ENCODE data around the gene TBX1. TPM values are rescaled to one million over a fixed set of nuclear protein-coding genes. Genes with fewer than 3 reads are reported as not detected.

Gene TBX1
- polyA plus RNA-seq, 1 donor from 2014 or later: not detected

DNA sequence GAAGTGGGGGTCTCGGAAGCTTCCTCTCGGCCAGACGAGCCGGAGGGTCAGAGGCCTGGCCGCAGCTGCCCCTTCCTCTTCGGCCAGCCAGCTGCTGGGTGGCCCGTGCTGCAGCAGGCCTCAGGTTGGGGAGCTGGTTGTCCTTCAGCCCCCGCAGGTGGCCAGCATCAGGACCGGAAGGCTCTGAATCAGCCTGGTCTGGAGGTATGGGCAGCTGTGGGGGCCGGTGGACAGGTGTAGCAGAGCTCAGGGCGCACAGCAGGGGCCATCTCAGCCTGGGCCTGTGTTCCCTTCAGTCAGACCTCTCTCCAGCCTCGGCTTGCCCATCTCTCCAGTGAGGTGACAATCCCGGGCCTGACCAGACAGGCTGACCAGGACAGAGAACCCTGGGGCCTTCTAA is 13.9 kb upstream of the TBX1 start:
- TF ChIP-seq RAD21 (conservative IDR thresholded peaks at IDR 0.05): no peak
- no peak for TF ChIP-seq MXI1 (conservative IDR thresholded peaks at IDR 0.05; ENCODE audit: poor library complexity, severe bottlenecking)
- TF ChIP-seq EP300 (conservative IDR thresholded peaks at IDR 0.05; ENCODE audit: poor library complexity, severe bottlenecking): no peak
- no peak overlapping the region for H3K27ac ChIP-seq (ENCODE audit: low read length)
- peaks cover 2% of the 10 kb centered on the region for H3K27me3 ChIP-seq (ENCODE audit: insufficient read depth, low read depth, low read length)
- H3K79me2 ChIP-seq (replicated peaks; ENCODE audit: insufficient read depth, low read length): no peaks in the 10 kb centered on the region
- H3K9ac ChIP-seq (ENCODE audit: low read length): no peak overlapping the region
- H3K9me3 ChIP-seq (ENCODE audit: low read length): no peaks in the 10 kb centered on the region
- no peaks in the 10 kb centered on the region for H3K36me3 ChIP-seq (ENCODE audit: insufficient read depth, low read length)
- H3K4me2 ChIP-seq (ENCODE audit: low read length): no peak overlapping the region
- H2AFZ ChIP-seq (ENCODE audit: low read depth, low read length): no peak overlapping the region
- no peak overlapping the region for H3K4me3 ChIP-seq (ENCODE audit: low read length)
- H4K20me1 ChIP-seq (ENCODE audit: insufficient read depth): no peaks in the 10 kb centered on the region
- H3K9me2 ChIP-seq (ENCODE audit: insufficient read depth, low read length): no peaks in the 10 kb centered on the region
- H3F3A ChIP-seq (ENCODE audit: insufficient read depth, low read length, poor library complexity, severe bottlenecking): no peaks in the 10 kb centered on the region

GRCh38 chr22:19747551-19747950 is 13.0 kb upstream of the TBX1 start:
- Histone ChIP-seq H3K4me3 (ENCODE audit: low read length) (no peak overlapping the region), H3K9me2 (ENCODE audit: insufficient read depth, low read length) (no peaks in the 10 kb centered on the region), H3K79me2 (replicated peaks; ENCODE audit: insufficient read depth, low read length) (no peaks in the 10 kb centered on the region), H3K27me3 (ENCODE audit: insufficient read depth, low read depth, low read length) (peaks cover 10% of the 10 kb centered on the region), H4K20me1 (ENCODE audit: insufficient read depth) (no peaks in the 10 kb centered on the region), H2AFZ (ENCODE audit: low read depth, low read length) (no peak overlapping the region), H3K4me2 (ENCODE audit: low read length) (no peak overlapping the region), H3K9ac (ENCODE audit: low read length) (no peak overlapping the region), H3K9me3 (ENCODE audit: low read length) (no peaks in the 10 kb centered on the region), H3K27ac (ENCODE audit: low read length) (no peak overlapping the region), H3F3A (ENCODE audit: insufficient read depth, low read length, poor library complexity, severe bottlenecking) (no peaks in the 10 kb centered on the region), H3K36me3 (ENCODE audit: insufficient read depth, low read length) (no peaks in the 10 kb centered on the region)
- TF ChIP-seq POLR2AphosphoS5 (IDR thresholded peaks at IDR 0.05) (no peak), TAF1 (IDR thresholded peaks at IDR 0.05; ENCODE audit: low read depth) (no peak), REST (IDR thresholded peaks at IDR 0.05; ENCODE audit: borderline replicate concordance) (no peak), EP300 (conservative IDR thresholded peaks at IDR 0.05; ENCODE audit: poor library complexity, severe bottlenecking) (no peak), SMC3 (conservative IDR thresholded peaks at IDR 0.05; ENCODE audit: poor library complexity) (no peak), EZH2 (IDR thresholded peaks at IDR 0.05; ENCODE audit: borderline replicate concordance, insufficient read depth, low read length, poor library complexity, severe bottlenecking) (no peak), RAD21 (conservative IDR thresholded peaks at IDR 0.05) (no peak), MXI1 (conservative IDR thresholded peaks at IDR 0.05; ENCODE audit: poor library complexity, severe bottlenecking) (no peak), CTCF (IDR thresholded peaks at IDR 0.05; ENCODE audit: poor library complexity, severe bottlenecking) (no peak)

DNA sequence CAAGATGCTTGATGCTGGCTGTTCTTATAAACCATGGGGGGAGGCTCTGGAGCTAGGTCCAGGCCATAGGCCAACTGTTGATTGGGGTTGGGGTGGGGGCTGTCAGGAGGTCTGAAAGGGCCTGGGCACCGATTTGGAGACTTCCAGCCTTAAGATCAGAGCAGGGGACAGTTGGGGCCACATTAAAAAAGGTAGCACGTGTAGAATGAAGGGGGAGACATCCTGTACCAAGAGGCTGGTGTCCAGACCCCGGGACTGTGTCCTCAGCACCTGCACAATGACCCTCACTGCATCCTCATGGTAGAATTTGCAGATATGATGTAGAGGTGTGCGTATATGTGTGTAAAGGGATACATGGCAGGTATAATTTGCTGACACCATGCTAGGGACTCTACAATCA is 12.4 kb upstream of the TBX1 start:
- H3K9me2 ChIP-seq (ENCODE audit: insufficient read depth, low read length): no peaks in the 10 kb centered on the region
- no peak overlapping the region for H2AFZ ChIP-seq (ENCODE audit: low read depth, low read length)
- H3K79me2 ChIP-seq (replicated peaks; ENCODE audit: insufficient read depth, low read length): no peaks in the 10 kb centered on the region
- no peaks in the 10 kb centered on the region for H3F3A ChIP-seq (ENCODE audit: insufficient read depth, low read length, poor library complexity, severe bottlenecking)
- no peak overlapping the region for H3K4me2 ChIP-seq (ENCODE audit: low read length)
- no peaks in the 10 kb centered on the region for H3K36me3 ChIP-seq (ENCODE audit: insufficient read depth, low read length)
- H3K27me3 ChIP-seq (ENCODE audit: insufficient read depth, low read depth, low read length): peaks cover 16% of the 10 kb centered on the region
- H3K4me3 ChIP-seq (ENCODE audit: low read length): no peak overlapping the region
- H4K20me1 ChIP-seq (ENCODE audit: insufficient read depth): no peaks in the 10 kb centered on the region
- no peak overlapping the region for H3K9ac ChIP-seq (ENCODE audit: low read length)
- no peak overlapping the region for H3K27ac ChIP-seq (ENCODE audit: low read length)
- TF ChIP-seq EZH2 (IDR thresholded peaks at IDR 0.05; ENCODE audit: borderline replicate concordance, insufficient read depth, low read length, poor library complexity, severe bottlenecking) (no peak), SMC3 (conservative IDR thresholded peaks at IDR 0.05; ENCODE audit: poor library complexity) (no peak), REST (IDR thresholded peaks at IDR 0.05; ENCODE audit: borderline replicate concordance) (no peak), POLR2AphosphoS5 (IDR thresholded peaks at IDR 0.05) (no peak), EP300 (conservative IDR thresholded peaks at IDR 0.05; ENCODE audit: poor library complexity, severe bottlenecking) (no peak), CTCF (IDR thresholded peaks at IDR 0.05; ENCODE audit: poor library complexity, severe bottlenecking) (no peak), RAD21 (conservative IDR thresholded peaks at IDR 0.05) (no peak), TAF1 (IDR thresholded peaks at IDR 0.05; ENCODE audit: low read depth) (no peak), MXI1 (conservative IDR thresholded peaks at IDR 0.05; ENCODE audit: poor library complexity, severe bottlenecking) (no peak)
- H3K9me3 ChIP-seq (ENCODE audit: low read length): no peaks in the 10 kb centered on the region

Measured in neural cell (in vitro differentiated cells).